OCI-LY7 (cell line): ENCODE results near the gene FAM221B. TPM values are rescaled to one million over a fixed set of nuclear protein-coding genes. Genes with fewer than 3 reads are reported as not detected.

Source experiments
- BruUV-seq: library from RNA; stranded (reverse); fragments of 400-500 nt; replicated peaks from 2 replicates; lab custom pipeline; 2021; lab: Mats Ljungman, UMichigan
- CTCF ChIA-PET: fragments of 300-600 bp; sonication (Branson Sonifier 250); formaldehyde crosslinking; loops from one replicate; lab custom pipeline; 2022; ENCODE audit warnings: antibody characterized with exemption; ENCODE audit not compliant: unreplicated experiment; lab: Charles Lee
- POLR2A ChIA-PET: fragments of 300-600 bp; sonication (Branson Sonifier 250); formaldehyde crosslinking; loops from one replicate; lab custom pipeline; 2022; ENCODE audit warnings: antibody characterized with exemption; lab: Charles Lee
- DNase-seq: peaks from one replicate; pipeline ENCODE4 v3.0.0-alpha.2; 2015; ENCODE audit warnings: low spot score
- H2AFZ ChIP-seq: fragments of 200-600 bp; sonication (generic), shearing (Covaris generic); 2 replicates; pipeline ENCODE4 v1.6.1; 2014; ENCODE audit warnings: mild to moderate bottlenecking, antibody characterized with exemption, low read length, moderate library complexity
- H3K27ac ChIP-seq: fragments of 200-600 bp; sonication (generic); 2 replicates; pipeline ENCODE4 v1.5.1; 2014; ENCODE audit warnings: mixed run types, low read depth, mild to moderate bottlenecking, moderate library complexity, low read length, inconsistent platforms; ENCODE audit not compliant: poor library complexity, severe bottlenecking
- H3K36me3 ChIP-seq: fragments of 200-600 bp; sonication (generic); 2 replicates; pipeline ENCODE4 v1.6.1; 2014; ENCODE audit warnings: mild to moderate bottlenecking, antibody characterized with exemption, low read length, moderate library complexity, mixed read lengths; ENCODE audit not compliant: insufficient read depth
- H3K4me1 ChIP-seq: fragments of 200-600 bp; sonication (generic); 2 replicates; pipeline ENCODE4 v1.5.1; 2014; ENCODE audit warnings: mild to moderate bottlenecking, low read length; ENCODE audit not compliant: insufficient read depth, poor library complexity, severe bottlenecking
- H3K4me2 ChIP-seq: fragments of 200-600 bp; sonication (generic); 2 replicates; pipeline ENCODE4 v1.6.1; 2014; ENCODE audit warnings: mild to moderate bottlenecking, low read length
- H3K4me3 ChIP-seq: fragments of 200-600 bp; sonication (generic); 2 replicates; pipeline ENCODE4 v1.5.1; 2014; ENCODE audit warnings: mild to moderate bottlenecking, low read depth, low read length; ENCODE audit not compliant: poor library complexity, severe bottlenecking
- H3K79me2 ChIP-seq: fragments of 200-600 bp; sonication (generic); 2 replicates; pipeline ENCODE4 v1.6.1; 2016; ENCODE audit warnings: low read depth, mild to moderate bottlenecking, low read length, moderate library complexity, mixed read lengths; ENCODE audit not compliant: insufficient read depth
- H3K9me2 ChIP-seq: fragments of 200-600 bp; sonication (generic); 2 replicates; pipeline ENCODE4 v1.6.1; 2016; ENCODE audit warnings: mild to moderate bottlenecking, low read length, mixed read lengths; ENCODE audit not compliant: insufficient read depth
- H3K9me3 ChIP-seq: fragments of 200-600 bp; sonication (generic); 2 replicates; pipeline ENCODE4 v1.6.1; 2014; ENCODE audit warnings: mild to moderate bottlenecking, mixed run types, low read length, mixed read lengths
- H4K20me1 ChIP-seq: fragments of 200-600 bp; sonication (generic); 2 replicates; pipeline ENCODE4 v1.6.1; 2014; ENCODE audit warnings: mild to moderate bottlenecking, antibody characterized with exemption, low read length, moderate library complexity, mixed read lengths; ENCODE audit not compliant: insufficient read depth
- CTCF ChIP-seq: fragments of 200-600 bp; sonication (generic); conservative IDR thresholded peaks from 2 replicates; pipeline ENCODE4 v1.5.1; 2014; ENCODE audit warnings: mild to moderate bottlenecking, antibody characterized with exemption, low read length, moderate library complexity, mixed read lengths
- EZH2phosphoT487 ChIP-seq: fragments of 200-600 bp; sonication (generic); IDR thresholded peaks from 2 replicates; pipeline ENCODE4 v1.6.1; 2018; ENCODE audit warnings: low read depth, borderline replicate concordance, mild to moderate bottlenecking, mixed run types, antibody characterized with exemption, low read length, moderate library complexity, mixed read lengths
- intact Hi-C: fragments of 100-400 bp; cut with micrococcal nuclease; formaldehyde crosslinking; loops from one replicate; pipeline ENCODE4 v1.10.0; 2022; ENCODE audit not compliant: unreplicated experiment
- total RNA-seq, 2 experiments: library from RNA; depleted of rRNA in 1 of 2; stranded (reverse); fragments of >200 nt in 1 of 2; shearing (Covaris generic) in 1 of 2; gene quantifications; 2 replicates each; pipeline ENCODE4 v1.2.3, GENCODE V29; 2014 to 2022

FAM221B gene
- total RNA-seq, 2 experiments from 2014 or later, result not detected

- no peak overlapping the region for H2AFZ ChIP-seq
- no peak overlapping the region for H3K4me2 ChIP-seq
- no peaks in the 10 kb centered on the region for H3K9me2 ChIP-seq
- no peaks in the 10 kb centered on the region for H3K36me3 ChIP-seq
- no peaks in the 10 kb centered on the region for H3K79me2 ChIP-seq
- DNase-seq, result no peak
- H3K27ac ChIP-seq, result no peak overlapping the region
- ChIA-PET CTCF (no interaction called here), POLR2A (no interaction called here)
- no TSS peak for BruUV-seq
- intact Hi-C loops, result no loop called here
- H4K20me1 ChIP-seq, result no peaks in the 10 kb centered on the region
- H3K9me3 ChIP-seq, result no peaks in the 10 kb centered on the region
- H3K4me3 ChIP-seq, result no peak overlapping the region
- no peak for TF ChIP-seq CTCF
- TF ChIP-seq EZH2phosphoT487, result no peak
- no peaks in the 10 kb centered on the region for H3K4me1 ChIP-seq
Measured at GRCh38 chr9:35859310-35859989, 30.9 kb upstream of the FAM221B start.

- no peaks in the 10 kb centered on the region for H3K9me3 ChIP-seq
- no peak overlapping the region for H3K27ac ChIP-seq
- intact Hi-C loops, result no loop called here
- H3K79me2 ChIP-seq, result no peaks in the 10 kb centered on the region
- POLR2A ChIA-PET, result no interaction called here
- H2AFZ ChIP-seq, result no peak overlapping the region
- no peaks in the 10 kb centered on the region for H3K9me2 ChIP-seq
- no peaks in the 10 kb centered on the region for H3K36me3 ChIP-seq
- TF ChIP-seq CTCF (no peak), EZH2phosphoT487 (no peak)
- no peak overlapping the region for H3K4me3 ChIP-seq
- DNase-seq, result no peak
- BruUV-seq, result no TSS peak
- H3K4me1 ChIP-seq, result no peaks in the 10 kb centered on the region
- CTCF ChIA-PET, result no interaction called here
- H3K4me2 ChIP-seq, result no peak overlapping the region
- H4K20me1 ChIP-seq, result no peaks in the 10 kb centered on the region
Measured at GRCh38 chr9:35858458-35858857, 29.9 kb upstream of the FAM221B start.

- H3K9me3 ChIP-seq, result no peaks in the 10 kb centered on the region
- H3K79me2 ChIP-seq, result no peaks in the 10 kb centered on the region
- ChIA-PET CTCF (no interaction called here), POLR2A (interaction anchor here (0.6 to 1.0 kb wide), 3 partner anchors 20 to 81 kb away, joined by 3 read pairs; no protein-coding TSS in a partner anchor)
- intact Hi-C loops, result no loop called here
- H3K4me1 ChIP-seq, result no peaks in the 10 kb centered on the region
- no peak overlapping the region for H3K4me3 ChIP-seq
- BruUV-seq, result no TSS peak
- H3K27ac ChIP-seq, result no peak overlapping the region
- no peaks in the 10 kb centered on the region for H3K36me3 ChIP-seq
- TF ChIP-seq EZH2phosphoT487 (no peak), CTCF (no peak)
- H3K9me2 ChIP-seq, result no peaks in the 10 kb centered on the region
- H3K4me2 ChIP-seq, result no peak overlapping the region
- no peak for DNase-seq
- H2AFZ ChIP-seq, result no peak overlapping the region
- no peaks in the 10 kb centered on the region for H4K20me1 ChIP-seq
Measured at GRCh38 chr9:35856882-35857281, 28.4 kb upstream of the FAM221B start.
